GM23338 (cell line): ENCODE data around the gene BARX2. TPM values are rescaled to one million over a fixed set of nuclear protein-coding genes. Genes with fewer than 3 reads are reported as not detected.

Source experiments
- ATAC-seq: fragments of 200-7000 bp; cut with Tn5 transposase; 3 replicates; pipeline ENCODE4 v1.9.1; 2020
- DNase-seq: peaks from one replicate; pipeline ENCODE4 v3.0.0-alpha.2; 2015; ENCODE audit warnings: low spot score
- H2AFZ ChIP-seq: fragments of 200-600 bp; sonication (generic); 2 replicates; pipeline ENCODE4 v1.8.0; 2016; ENCODE audit warnings: antibody characterized with exemption, mild to moderate bottlenecking, moderate library complexity
- H3F3A ChIP-seq: fragments of 200-600 bp; sonication (generic); replicated peaks from 2 replicates; pipeline ENCODE4 v1.8.0; 2017; ENCODE audit warnings: antibody characterized with exemption, mixed run types, low read depth
- H3K27ac ChIP-seq: fragments of 200-600 bp; sonication (generic); 2 replicates; pipeline ENCODE4 v1.6.1; 2016; ENCODE audit warnings: low read depth
- H3K27me3 ChIP-seq: fragments of 200-600 bp; sonication (generic); 2 replicates; pipeline ENCODE4 v1.8.0; 2016; ENCODE audit warnings: mild to moderate bottlenecking, mixed run types, moderate library complexity; ENCODE audit not compliant: insufficient read depth
- H3K36me3 ChIP-seq: fragments of 200-600 bp; sonication (generic); 2 replicates; pipeline ENCODE4 v1.8.0; 2016; ENCODE audit warnings: mild to moderate bottlenecking; ENCODE audit not compliant: insufficient read depth
- H3K4me1 ChIP-seq: fragments of 200-600 bp; sonication (generic); 2 replicates; pipeline ENCODE4 v1.8.0; 2016; ENCODE audit warnings: mild to moderate bottlenecking, moderate library complexity; ENCODE audit not compliant: insufficient read depth
- H3K4me2 ChIP-seq: fragments of 200-600 bp; sonication (generic); 2 replicates; pipeline ENCODE4 v1.7.1; 2017; ENCODE audit warnings: mixed run types
- H3K4me3 ChIP-seq: fragments of 200-600 bp; sonication (generic); 2 replicates; pipeline ENCODE4 v1.6.1; 2016; ENCODE audit warnings: mixed run types
- H3K79me2 ChIP-seq: fragments of 200-600 bp; sonication (generic); replicated peaks from 2 replicates; pipeline ENCODE4 v1.8.0; 2017; ENCODE audit warnings: mild to moderate bottlenecking; ENCODE audit not compliant: insufficient read depth
- H3K9me2 ChIP-seq: fragments of 200-600 bp; sonication (generic); 2 replicates; pipeline ENCODE4 v1.8.0; 2017; ENCODE audit not compliant: insufficient read depth
- H4K20me1 ChIP-seq: fragments of 200-600 bp; sonication (generic); replicated peaks from 2 replicates; pipeline ENCODE4 v1.8.0; 2017; ENCODE audit warnings: mild to moderate bottlenecking; ENCODE audit not compliant: insufficient read depth
- H3K27ac Mint-ChIP-seq: 2 replicates; pipeline ENCODE4 v1.8.0; 2020; ENCODE audit warnings: inconsistent platforms, mild to moderate bottlenecking, moderate library complexity, mixed read lengths
- H3K27me3 Mint-ChIP-seq: 3 replicates; pipeline ENCODE4 v1.8.0; 2022; ENCODE audit warnings: low read depth, mild to moderate bottlenecking, moderate library complexity, mixed read lengths, inconsistent platforms; ENCODE audit not compliant: insufficient read depth, poor library complexity
- H3K36me3 Mint-ChIP-seq: 3 replicates; pipeline ENCODE4 v1.8.0; 2021; ENCODE audit warnings: low read depth, mild to moderate bottlenecking, inconsistent platforms, moderate library complexity, mixed read lengths
- H3K4me1 Mint-ChIP-seq: 3 replicates; pipeline ENCODE4 v1.8.0; 2020; ENCODE audit warnings: mild to moderate bottlenecking, inconsistent platforms, mixed read lengths
- H3K4me3 Mint-ChIP-seq: 3 replicates; pipeline ENCODE4 v1.8.0; 2021; ENCODE audit warnings: moderate library complexity, mild to moderate bottlenecking, inconsistent platforms, mixed read lengths
- H3K9me3 Mint-ChIP-seq: 3 replicates; pipeline ENCODE4 v1.8.0; 2020; ENCODE audit warnings: moderate library complexity, mild to moderate bottlenecking, inconsistent platforms, mixed read lengths
- CREB1 ChIP-seq: fragments of 250-450 bp; sonication (Bioruptor Pico); IDR thresholded peaks from 2 replicates; pipeline ENCODE4 v1.5.0; 2020; ENCODE audit warnings: low read depth, mild to moderate bottlenecking, moderate library complexity
- CTCF ChIP-seq, 2 experiments: fragments of 200-600 bp in 1 of 2; sonication (generic) in 1 of 2; conservative IDR thresholded peaks; 2 replicates each; pipeline versions ENCODE4 v1.5.1 to v1.6.1; 2016 to 2017; ENCODE audit warnings: antibody characterized with exemption in 2 of 2, low read depth in 2 of 2, mild to moderate bottlenecking in 2 of 2, moderate library complexity in 1 of 2
- ETS1 ChIP-seq: IDR thresholded peaks from 2 replicates; pipeline ENCODE4 v1.6.1; 2016; ENCODE audit warnings: antibody characterized with exemption
- EZH2 ChIP-seq: fragments of 200-600 bp; sonication (generic); IDR thresholded peaks from one replicate; pipeline ENCODE4 v1.8.0; 2017; ENCODE audit warnings: antibody characterized with exemption, mild to moderate bottlenecking, low read depth; ENCODE audit not compliant: unreplicated experiment
- EZH2phosphoT487 ChIP-seq: fragments of 200-600 bp; sonication (generic); IDR thresholded peaks from one replicate; pipeline ENCODE4 v1.8.1; 2018; ENCODE audit warnings: antibody characterized with exemption; ENCODE audit not compliant: unreplicated experiment
- JUNB ChIP-seq: IDR thresholded peaks from one replicate; pipeline ENCODE4 v1.6.1; 2016; ENCODE audit warnings: antibody characterized with exemption; ENCODE audit not compliant: unreplicated experiment
- NANOG ChIP-seq: IDR thresholded peaks from 2 replicates; pipeline ENCODE4 v1.6.1; 2016; ENCODE audit warnings: antibody characterized with exemption, borderline replicate concordance
- POLR2AphosphoS5 ChIP-seq: IDR thresholded peaks from 2 replicates; pipeline ENCODE4 v1.6.1; 2016; ENCODE audit warnings: antibody characterized with exemption, low read depth
- REST ChIP-seq: IDR thresholded peaks from one replicate; pipeline ENCODE4 v1.6.1; 2018; ENCODE audit warnings: antibody characterized with exemption; ENCODE audit not compliant: unreplicated experiment
- STAT1 ChIP-seq: IDR thresholded peaks from one replicate; pipeline ENCODE4 v1.6.1; 2016; ENCODE audit warnings: antibody characterized with exemption; ENCODE audit not compliant: unreplicated experiment
- ZNF114 ChIP-seq: fragments of 250-450 bp; sonication (Bioruptor Pico); IDR thresholded peaks from 2 replicates; pipeline ENCODE4 v1.5.0; 2020; ENCODE audit warnings: mild to moderate bottlenecking, moderate library complexity
- ZNF331 ChIP-seq: fragments of 250-450 bp; sonication (Bioruptor Pico); IDR thresholded peaks from 2 replicates; pipeline ENCODE4 v1.5.0; 2020; ENCODE audit warnings: low read depth, mild to moderate bottlenecking, moderate library complexity
- ZNF462 ChIP-seq: fragments of 250-450 bp; sonication (Bioruptor Pico); IDR thresholded peaks from 2 replicates; pipeline ENCODE4 v1.5.0; 2020; ENCODE audit warnings: mild to moderate bottlenecking, moderate library complexity
- polyA plus RNA-seq: library from polyadenylated mRNA; unstranded; fragments of >200 nt; fragmentation: Nextera tagmentation; extraction: Ambion mirVana; gene quantifications from 2 replicates; pipeline ENCODE4 v1.2.1, GENCODE V29; 2016
- total RNA-seq: library from RNA; depleted of rRNA; stranded (reverse); fragments of >200 nt; shearing (Covaris generic); gene quantifications from 2 replicates; pipeline ENCODE4 v1.2.3, GENCODE V29; 2014

BARX2 gene
- total and polyA plus RNA-seq, 2 experiments from 2014 or later = not detected

- H4K20me1 ChIP-seq = no peaks in the 10 kb centered on the region
- H3K36me3 ChIP-seq = no peaks in the 10 kb centered on the region
- H3K27ac ChIP-seq = no peak overlapping the region
- no peak overlapping the region for H3K27ac Mint-ChIP-seq
- no peaks in the 10 kb centered on the region for H3K79me2 ChIP-seq
- peaks cover 9% of the 10 kb centered on the region; the same call in 2 of the 3 replicates for H3K9me3 Mint-ChIP-seq
- H3F3A ChIP-seq = no peaks in the 10 kb centered on the region
- no peak overlapping the region for H3K4me3 Mint-ChIP-seq
- no peaks in the 10 kb centered on the region for H3K27me3 ChIP-seq
- no peaks in the 10 kb centered on the region for H3K4me1 Mint-ChIP-seq
- TF ChIP-seq NANOG (no peak), REST (no peak), ZNF331 (CRISPR knock-in tag) (no peak), EZH2phosphoT487 (no peak), CREB1 (no peak), JUNB (no peak), CTCF (conservative IDR thresholded peaks at IDR 0.05; ENCODE audit: low read depth in 2 of 2) (no peak), ETS1 (no peak), STAT1 (no peak), ZNF114 (CRISPR knock-in tag) (no peak), POLR2AphosphoS5 (no peak), EZH2 (no peak), ZNF462 (no peak)
- no peak for ATAC-seq
- H2AFZ ChIP-seq = peak overlapping the region; percentile 69
- peaks cover under 1% of the 10 kb centered on the region for H3K27me3 Mint-ChIP-seq
- H3K4me2 ChIP-seq = no peak overlapping the region
- no peaks in the 10 kb centered on the region for H3K36me3 Mint-ChIP-seq
- no peaks in the 10 kb centered on the region; the same call in 1 of the 2 replicates for H3K9me2 ChIP-seq
- no peak overlapping the region for H3K4me3 ChIP-seq
- no peaks in the 10 kb centered on the region for H3K4me1 ChIP-seq
- no peak for DNase-seq
Measured at GRCh38 chr11:129395432-129395831, 19.8 kb downstream of the BARX2 start.
